ENCODE results near the gene SLC39A9. TPM values are rescaled to one million over a fixed set of nuclear protein-coding genes. Genes with fewer than 3 reads are reported as not detected.

The SLC39A9 gene
- polyA plus RNA-seq, 2 of the 4 experiments (the other 2 are of a cell fraction) = 41.7 to 116 TPM

GRCh38 chr14:69479696-69480095 lies 81.2 kb downstream of the SLC39A9 start:
- no peak overlapping the region for H3K4me2 ChIP-seq
- DNase-seq (ENCODE audit: low read depth in 1 of 2, low spot score in 1 of 2) (no peak), FAIRE-seq (no peak), ATAC-seq (no peak)
- H3K4me3 ChIP-seq = no peak overlapping the region
- WGBS (ENCODE audit: missing lambda C conversion rate) = 78% methylated on average over 5 of the region's 5 CpGs
- ChIA-PET CTCF (interaction anchor here (1.0 to 1.8 kb wide), 2 partner anchors 12 to 238 kb away, joined by 4 to 6 read pairs; no protein-coding TSS in a partner anchor), POLR2A (no interaction called here)
- H3K27ac ChIP-seq = no peak overlapping the region
- no peak for TF ChIP-seq ESRRA (IDR thresholded peaks at IDR 0.05; ENCODE audit: borderline replicate concordance, low read length)
- no peaks in the 10 kb centered on the region for H3K9me3 ChIP-seq
- H3K4me1 ChIP-seq = 0 out of 3 replicates have a peak, but pooled peaks cover under 1% of the 10 kb centered on the region

GRCh38 chr14:69480136-69480535 lies 81.6 kb downstream of the SLC39A9 start:
- Histone ChIP-seq H3K27ac (no peak overlapping the region), H3K9me3 (no peaks in the 10 kb centered on the region), H3K4me2 (no peak overlapping the region), H3K4me1 (0 out of 3 replicates have a peak, but pooled peaks cover 4% of the 10 kb centered on the region), H3K4me3 (no peak overlapping the region)
- no peak for FAIRE-seq
- no peak for DNase-seq (ENCODE audit: low read depth in 1 of 2, low spot score in 1 of 2)
- no peak for TF ChIP-seq MAX (IDR thresholded peaks at IDR 0.05)
- TF ChIP-seq PBX3 (IDR thresholded peaks at IDR 0.05) = no peak
- no peak for TF ChIP-seq RARB (CRISPR knock-in tag; IDR thresholded peaks at IDR 0.05)
- TF ChIP-seq CEBPB (IDR thresholded peaks at IDR 0.05) = no peak
- no peak for TF ChIP-seq FOXS1 (CRISPR knock-in tag; IDR thresholded peaks at IDR 0.05)
- TF ChIP-seq PHF8 (IDR thresholded peaks at IDR 0.05; ENCODE audit: borderline replicate concordance, low read depth) = no peak
- TF ChIP-seq FOSB (CRISPR knock-in tag; IDR thresholded peaks at IDR 0.05) = no peak
- no peak for TF ChIP-seq ZSCAN20 (CRISPR knock-in tag; IDR thresholded peaks at IDR 0.05)
- TF ChIP-seq KDM1A (IDR thresholded peaks at IDR 0.05; ENCODE audit: low read depth) = no peak
- TF ChIP-seq NFE2L2 (conservative IDR thresholded peaks at IDR 0.05; ENCODE audit: low read length) = no peak
- 74% methylated on average over 4 of the region's 5 CpGs for WGBS (ENCODE audit: missing lambda C conversion rate)
- ATAC-seq = no peak
- ChIA-PET POLR2A (no interaction called here), CTCF (interaction anchor here (1.4 to 1.8 kb wide), 2 partner anchors 12 to 238 kb away, joined by 4 to 6 read pairs; no protein-coding TSS in a partner anchor)

GRCh38 chr14:69481815-69482568 lies 83.5 kb downstream of the SLC39A9 start:
- CTCF ChIA-PET = interaction anchor here (1.2 to 1.4 kb wide), 4 partner anchors 14 to 92 kb away, joined by 3 to 5 read pairs (median 4); no protein-coding TSS in a partner anchor
- ATAC-seq = no peak
- Histone ChIP-seq H3K27ac (no peak overlapping the region), H3K4me1 (0 out of 3 replicates have a peak, but pooled peaks cover 4% of the 10 kb centered on the region), H3K4me3 (no peak overlapping the region), H3K9me3 (no peaks in the 10 kb centered on the region), H3K4me2 (no peak overlapping the region)
- TF ChIP-seq TP53 (CRISPR knock-in tag; IDR thresholded peaks at IDR 0.05) (no peak), MAFK (IDR thresholded peaks at IDR 0.05; ENCODE audit: partially characterized antibody) (peak; percentile 87)
- WGBS (ENCODE audit: missing lambda C conversion rate) = 76% methylated on average over 5 of the region's 5 CpGs
- no peak for DNase-seq (ENCODE audit: low read depth in 1 of 2, low spot score in 1 of 2)
- POLR2A ChIA-PET = no interaction called here
- FAIRE-seq = no peak

GRCh38 chr14:69483765-69484443 lies 85.4 kb downstream of the SLC39A9 start:
- POLR2A ChIA-PET = interaction anchor here (0.5 kb wide), 1 partner anchor 232 kb away, joined by 4 read pairs; no protein-coding TSS in a partner anchor
- H3K4me2 ChIP-seq = peak overlapping the region; percentile 99
- CTCF ChIA-PET = interaction anchor here (0.7 to 4.2 kb wide), 3 partner anchors 19 to 1707 kb away, joined by 3 to 18 read pairs (median 3); no protein-coding TSS in a partner anchor
- no peak for FAIRE-seq
- peak; percentile 16 to 33 for DNase-seq (ENCODE audit: low read depth in 1 of 2, low spot score in 1 of 2)
- 0 out of 3 replicates have a peak, but pooled peaks cover 4% of the 10 kb centered on the region for H3K4me1 ChIP-seq
- no peak for TF ChIP-seq EP300 (IDR thresholded peaks at IDR 0.05)
- no peak for TF ChIP-seq CBX2 (IDR thresholded peaks at IDR 0.05; ENCODE audit: borderline replicate concordance, low read depth)
- no peak for TF ChIP-seq HEYL (CRISPR knock-in tag; IDR thresholded peaks at IDR 0.05)
- TF ChIP-seq CHD4 (IDR thresholded peaks at IDR 0.05; ENCODE audit: borderline replicate concordance) = no peak
- no peak for TF ChIP-seq MAX (IDR thresholded peaks at IDR 0.05)
- no peak for TF ChIP-seq HOXB5 (CRISPR knock-in tag; IDR thresholded peaks at IDR 0.05)
- TF ChIP-seq POLR2A (IDR thresholded peaks at IDR 0.05; ENCODE audit: low read length) = no peak
- no peak for TF ChIP-seq HOXA7 (CRISPR knock-in tag; IDR thresholded peaks at IDR 0.05)
- peak overlapping the region in 1 of 2 experiments; percentile 30; a peak in 2 of 6 replicates for H3K27ac ChIP-seq
- no peaks in the 10 kb centered on the region for H3K9me3 ChIP-seq
- 36% methylated on average over 20 of the region's 54 CpGs for WGBS (ENCODE audit: missing lambda C conversion rate)
- H3K4me3 ChIP-seq = peak overlapping the region; percentile 55
- peak; percentile 41 to 62; a peak in 5 of 6 replicates for ATAC-seq
